ENCODE data around the gene F7.

DNA sequence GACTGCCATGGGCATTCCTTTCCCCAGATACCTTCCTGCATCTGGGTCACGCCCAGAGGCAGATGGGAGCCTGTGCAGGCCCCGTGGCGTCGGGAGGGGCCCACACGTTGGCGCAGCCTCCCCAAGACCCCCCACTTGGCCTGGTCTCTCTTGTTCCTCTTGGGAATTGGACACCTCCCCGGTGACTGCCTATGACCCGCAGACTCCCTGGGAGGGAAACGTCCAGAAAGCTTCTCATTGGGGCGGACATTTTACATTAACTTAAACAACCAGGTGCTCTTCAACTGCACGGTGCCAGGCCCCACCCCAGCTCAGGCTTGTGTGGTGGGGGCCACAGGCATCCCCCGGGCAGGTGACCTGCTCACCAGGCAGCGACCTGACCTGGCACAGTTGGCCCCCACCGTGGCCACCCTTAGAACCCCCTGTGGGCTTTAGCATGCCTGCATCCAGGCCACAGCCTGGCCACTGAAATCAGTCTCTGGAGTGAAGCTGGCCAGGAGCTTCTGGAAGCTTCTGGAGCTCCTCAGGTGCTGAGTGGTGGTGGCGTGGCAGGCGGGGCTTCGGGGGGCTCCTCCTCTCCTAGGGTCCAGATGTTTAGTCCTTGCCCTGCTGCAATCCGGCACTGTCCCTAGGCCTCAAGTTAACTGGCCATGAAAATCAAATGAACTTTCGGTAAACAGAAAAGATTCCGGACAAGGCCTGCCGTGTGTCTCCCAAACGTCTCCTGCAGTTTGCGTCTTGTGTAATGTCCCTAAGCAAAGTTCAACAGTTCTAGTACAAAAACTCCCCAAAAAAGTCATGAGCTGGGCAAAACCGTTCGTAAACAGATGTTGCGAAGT, 44.3 kb downstream of the F7 start:
- TF ChIP-seq GATA3 (IDR thresholded peaks at IDR 0.05; ENCODE audit: low read depth, low read length): no peak
- TF ChIP-seq GATA2 (IDR thresholded peaks at IDR 0.05; ENCODE audit: low read depth, low read length): no peak

All from SH-SY5Y (cell line).